Cortex of kidney (tissue), 1 donor: ENCODE data around the gene PRRC2C.
"Not testable (repeated sequence)": the region's sequence is repeated elsewhere in the genome, so short reads cannot be mapped to it uniquely, and the experiment has no call there.

Experiments used
- DNase-seq: peaks from one replicate; lab custom pipeline; 2025; lab: John Stamatoyannopoulos, UW

The PRRC2C gene

DNA sequence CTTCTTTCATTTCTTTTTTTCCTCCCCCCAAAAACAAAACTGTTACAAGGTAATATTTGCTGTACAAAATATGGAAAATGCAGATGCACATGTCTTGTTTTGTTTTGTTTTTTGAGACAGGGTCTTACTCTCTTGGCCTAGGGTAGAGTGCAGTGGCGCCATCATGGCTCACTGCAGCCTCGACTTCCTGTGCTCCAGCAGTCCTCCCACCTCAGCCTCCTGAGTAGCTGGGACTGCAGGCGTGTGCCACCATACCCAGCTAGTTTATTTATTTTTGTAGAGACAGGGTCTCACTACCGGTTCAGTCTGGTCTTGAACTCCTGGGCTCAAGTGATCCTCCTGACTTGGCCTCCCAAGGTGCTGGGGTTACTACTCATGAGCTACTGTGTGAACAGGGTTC is 15.5 kb downstream of the PRRC2C start:
- DNase-seq: no peak

GRCh38 chr1:171501305-171502024 is 16.1 kb downstream of the PRRC2C start:
- DNase-seq: no peak

GRCh38 chr1:171506525-171507304 is 21.4 kb downstream of the PRRC2C start:
- DNase-seq: no peak

GRCh38 chr1:171507435-171507834 is 22.1 kb downstream of the PRRC2C start:
- no peak for DNase-seq

DNA sequence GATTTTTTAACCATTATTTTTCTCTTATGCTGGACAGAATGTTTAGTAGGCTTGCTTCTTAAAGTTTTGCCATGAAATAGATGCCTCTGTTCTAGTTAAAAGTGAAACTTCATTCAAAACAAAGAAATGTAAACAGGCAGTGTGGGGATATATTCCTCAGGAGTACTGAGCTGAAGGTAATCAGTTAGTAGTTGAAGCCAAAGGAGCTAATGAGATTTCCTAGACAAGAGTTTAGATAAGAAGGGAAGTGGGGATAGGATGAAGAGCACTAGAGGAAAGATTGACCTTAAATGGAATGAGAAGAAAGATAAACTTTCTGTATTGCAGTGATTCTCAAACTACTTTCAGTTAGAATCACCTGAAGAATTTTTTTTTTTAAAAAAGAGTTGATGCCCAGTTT is 23.9 kb downstream of the PRRC2C start:
- DNase-seq: no peak

- no peak for DNase-seq
These were observed 28.4 kb downstream of the PRRC2C start for GRCh38 chr1:171513743-171514142.

GRCh38 chr1:171515299-171515698 is 30.0 kb downstream of the PRRC2C start:
- no peak for DNase-seq

- DNase-seq: no peak
These were observed 30.4 kb downstream of the PRRC2C start for GRCh38 chr1:171515741-171516140.

GRCh38 chr1:171521567-171521966 is 36.2 kb downstream of the PRRC2C start:
- no peak for DNase-seq

DNA sequence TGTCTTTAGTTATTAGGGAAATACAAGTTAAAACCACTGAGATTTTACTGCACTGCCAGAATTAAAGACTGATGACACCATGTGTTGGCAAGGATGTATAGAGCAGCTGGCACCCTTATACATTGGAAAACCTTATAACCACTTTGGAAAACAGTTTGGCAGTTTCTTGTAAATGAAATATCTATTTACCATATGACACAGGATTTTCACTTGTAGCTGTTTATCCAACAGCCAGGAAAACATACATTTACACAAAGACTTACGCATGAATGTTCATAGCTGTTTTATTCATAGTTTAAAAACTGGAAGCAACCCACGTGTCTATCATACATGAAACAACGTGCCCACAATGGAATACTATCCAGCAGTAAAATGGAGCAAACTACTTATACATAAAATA is 45.3 kb downstream of the PRRC2C start:
- no peak for DNase-seq

- no peak for DNase-seq
These were observed 47.2 kb downstream of the PRRC2C start for GRCh38 chr1:171532520-171532919.

DNA sequence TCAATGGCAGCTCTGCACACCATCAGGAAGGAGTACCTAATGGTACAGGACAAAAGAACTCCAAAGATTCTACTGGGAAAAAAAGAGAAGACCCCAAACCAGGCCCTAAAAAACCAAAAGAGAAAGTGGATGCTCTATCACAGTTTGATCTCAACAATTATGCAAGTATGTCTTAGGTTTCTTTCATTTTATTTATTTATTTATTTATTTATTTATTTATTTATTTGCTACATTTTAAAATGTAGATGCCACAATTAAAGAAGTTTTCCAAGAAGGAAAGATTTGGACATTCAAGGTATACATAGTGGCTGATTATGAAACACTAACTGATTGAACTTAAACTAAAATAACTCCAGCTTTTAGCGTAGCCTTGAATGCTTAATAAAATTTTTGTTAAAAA is 60.2 kb downstream of the PRRC2C start:
- no peak for DNase-seq

DNA sequence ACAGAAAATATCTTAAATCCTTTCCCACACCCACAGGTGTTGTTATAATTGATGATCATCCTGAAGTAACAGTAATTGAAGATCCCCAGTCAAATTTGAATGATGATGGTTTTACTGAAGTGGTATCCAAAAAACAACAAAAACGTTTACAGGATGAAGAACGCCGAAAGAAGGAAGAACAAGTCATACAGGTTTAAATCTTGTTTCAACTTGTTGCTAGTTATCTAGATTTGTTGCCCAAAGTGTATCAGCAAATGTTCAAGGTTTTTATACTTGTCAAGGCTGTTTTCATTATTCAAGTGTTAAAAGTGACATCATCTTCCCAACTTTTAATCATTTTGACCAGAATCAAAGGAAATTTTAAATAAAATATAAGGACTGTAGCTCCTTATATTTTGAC is 64.7 kb downstream of the PRRC2C start:
- DNase-seq: no peak

- DNase-seq: not testable (repeated sequence)
These were observed 65.3 kb downstream of the PRRC2C start for GRCh38 chr1:171550598-171551100.

GRCh38 chr1:171553960-171554359 is 68.6 kb downstream of the PRRC2C start:
- DNase-seq: not testable (repeated sequence)

GRCh38 chr1:171563675-171564074 is 78.3 kb downstream of the PRRC2C start:
- DNase-seq: no peak

DNA sequence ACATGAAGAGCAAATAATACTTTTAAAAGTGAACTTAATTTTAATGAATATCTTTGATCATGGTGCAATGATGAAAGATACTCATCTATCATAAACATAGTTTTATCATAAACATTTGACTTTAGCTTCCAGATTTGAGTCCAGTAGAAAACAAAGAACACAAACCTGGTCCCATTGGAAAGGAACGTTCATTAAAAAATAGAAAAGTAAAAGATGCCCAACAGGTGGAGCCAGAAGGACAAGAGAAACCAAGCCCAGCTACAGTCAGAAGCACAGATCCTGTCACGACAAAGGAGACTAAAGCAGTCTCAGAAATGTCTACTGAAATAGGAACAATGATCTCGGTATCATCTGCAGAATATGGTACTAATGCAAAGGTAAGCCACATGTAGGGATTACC is 81.1 kb downstream of the PRRC2C start:
- no peak for DNase-seq

DNA sequence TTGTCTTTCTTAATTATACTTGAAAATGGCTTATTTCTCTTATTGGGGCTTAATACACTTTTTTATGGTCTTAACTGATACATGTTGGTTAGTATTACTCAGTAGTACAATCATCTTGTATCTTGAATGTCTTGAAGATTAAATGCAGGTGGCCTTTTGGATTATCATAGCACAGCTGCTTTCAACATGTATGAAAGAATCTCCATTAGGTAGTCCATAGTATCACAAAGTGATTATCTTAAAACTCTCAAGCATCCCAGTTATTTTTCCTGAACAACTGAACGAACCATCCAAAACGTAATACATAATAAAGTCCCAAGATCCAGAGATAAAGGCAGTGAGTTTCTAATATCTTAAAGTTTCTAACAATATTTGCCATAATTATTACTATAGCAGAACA is 85.0 kb downstream of the PRRC2C start:
- no peak for DNase-seq

DNA sequence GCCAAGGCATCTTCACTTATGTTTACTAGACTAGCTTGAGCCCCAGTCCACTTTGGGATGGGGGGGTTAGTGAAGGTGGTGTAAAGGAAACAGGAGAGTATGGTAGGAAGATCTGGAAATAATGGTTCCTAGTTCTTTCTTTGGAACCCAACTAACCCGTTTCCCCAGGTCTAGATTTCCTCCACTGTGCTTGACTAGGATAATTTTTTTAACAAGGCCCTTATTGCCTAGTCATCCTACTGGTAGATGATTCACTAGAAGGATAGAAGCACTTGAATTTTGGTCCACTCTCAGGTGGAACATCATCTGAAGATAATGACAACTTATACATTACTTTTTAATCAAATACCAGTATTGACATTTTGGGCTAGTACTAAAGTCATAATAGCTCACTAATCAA is 90.8 kb downstream of the PRRC2C start:
- no peak for DNase-seq

GRCh38 chr1:171581226-171581625 is 95.9 kb downstream of the PRRC2C start:
- DNase-seq: no peak

DNA sequence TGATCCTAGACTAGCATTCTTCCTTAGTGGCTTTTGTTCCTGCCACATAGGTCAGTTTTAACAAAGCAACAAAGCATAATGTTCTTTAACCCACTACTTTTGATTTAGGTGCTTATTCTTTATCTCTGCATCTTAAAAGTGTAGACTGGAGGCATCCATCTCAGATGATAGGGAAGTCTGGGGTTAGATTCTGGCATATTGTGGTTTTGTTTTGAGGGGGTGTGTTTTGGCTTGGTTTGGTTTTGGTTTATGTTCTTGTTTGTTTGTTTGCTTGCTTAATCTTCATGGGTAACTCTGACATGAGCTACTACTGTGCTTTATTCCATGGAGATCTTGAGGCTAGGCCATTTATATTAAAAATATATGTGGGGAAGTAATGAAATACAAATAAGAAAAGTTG is 96.4 kb downstream of the PRRC2C start:
- DNase-seq: no peak

- no peak for DNase-seq
These were observed 97.3 kb downstream of the PRRC2C start for GRCh38 chr1:171582589-171582988.

- DNase-seq: no peak
These were observed 98.4 kb downstream of the PRRC2C start for GRCh38 chr1:171583591-171584201.
